Activated naive CD4-positive, alpha-beta T cell treated with Interleukin-2 at 50 U/mL for 16 hours (primary cell): ENCODE measurements around the gene PJA1.

ENCODE experiments used
- DNase-seq: peaks from one replicate; pipeline ENCODE4 v3.0.0-alpha.2; 2020

PJA1 gene

DNA sequence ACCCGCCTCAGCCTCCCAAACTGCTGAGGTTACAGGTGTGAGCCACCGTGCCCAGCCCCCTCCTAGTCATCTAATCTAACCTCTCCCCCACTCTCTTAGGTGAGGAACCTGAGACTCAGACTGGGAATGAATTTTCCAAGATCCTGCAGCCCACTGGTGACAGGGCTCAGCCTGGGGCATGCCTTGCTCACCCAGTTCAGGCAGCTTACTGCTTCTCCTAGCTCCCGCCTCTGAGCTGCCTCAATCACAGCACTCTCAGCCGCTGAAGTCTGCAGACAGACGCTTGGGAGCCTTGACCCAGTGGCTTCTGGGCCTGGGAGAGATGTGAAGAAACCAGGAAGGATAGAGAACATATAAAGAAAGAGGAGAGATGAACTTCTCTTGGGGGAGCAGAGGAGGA lies 24.4 kb downstream of the PJA1 start:
- no peak for DNase-seq

DNA sequence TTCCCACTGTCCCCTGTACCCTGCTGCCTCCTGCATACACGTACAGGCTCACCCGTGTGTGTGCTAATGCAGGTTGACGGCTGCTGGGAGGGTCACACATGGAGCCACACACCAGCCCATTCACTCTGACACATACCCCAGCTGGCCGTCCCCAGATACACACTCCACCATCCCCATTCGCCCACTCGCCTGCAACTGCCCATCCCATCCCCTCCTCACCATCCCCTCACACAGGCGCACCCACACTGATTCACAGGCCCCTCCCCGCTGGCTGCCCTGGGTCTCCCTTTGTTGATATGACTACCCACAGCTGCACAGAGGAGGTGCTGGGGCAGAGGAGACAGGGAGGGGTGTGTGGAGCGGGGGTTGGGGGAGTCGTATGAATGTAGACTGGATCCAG lies 25.7 kb downstream of the PJA1 start:
- no peak for DNase-seq

DNA sequence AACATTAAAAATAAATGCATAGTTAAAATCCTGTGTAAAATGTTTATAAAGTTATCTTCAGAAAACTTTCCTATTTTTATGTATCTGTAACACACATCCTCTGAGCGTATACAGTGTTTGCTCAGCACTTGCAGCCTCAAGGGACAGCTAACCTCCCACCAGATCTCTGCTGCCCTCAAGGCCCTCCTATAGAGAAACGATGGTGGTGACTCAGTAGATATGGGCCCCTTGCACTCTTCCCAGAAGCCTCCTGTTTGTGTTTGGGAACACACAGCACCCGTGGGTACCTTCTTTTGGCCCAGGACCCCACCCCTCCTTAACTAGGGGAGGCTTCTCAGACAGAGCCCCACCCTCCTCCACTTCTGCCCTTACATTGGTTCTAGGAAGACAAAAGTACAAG lies 26.7 kb downstream of the PJA1 start:
- DNase-seq, result no peak

DNA sequence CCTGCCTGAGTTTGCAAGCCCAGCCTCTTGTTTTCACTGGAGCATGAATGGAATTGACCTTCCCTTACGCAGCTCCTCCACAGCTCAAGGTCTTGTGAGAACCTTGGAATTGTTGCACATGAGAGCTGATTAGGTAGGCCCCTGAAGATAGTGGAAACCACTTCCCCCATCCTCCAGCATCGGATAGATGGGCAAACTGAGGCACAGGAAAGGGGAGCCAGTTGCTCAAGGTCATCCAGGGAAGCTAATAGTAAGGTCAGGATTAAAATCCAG lies 27.2 kb downstream of the PJA1 start:
- no peak for DNase-seq

DNA sequence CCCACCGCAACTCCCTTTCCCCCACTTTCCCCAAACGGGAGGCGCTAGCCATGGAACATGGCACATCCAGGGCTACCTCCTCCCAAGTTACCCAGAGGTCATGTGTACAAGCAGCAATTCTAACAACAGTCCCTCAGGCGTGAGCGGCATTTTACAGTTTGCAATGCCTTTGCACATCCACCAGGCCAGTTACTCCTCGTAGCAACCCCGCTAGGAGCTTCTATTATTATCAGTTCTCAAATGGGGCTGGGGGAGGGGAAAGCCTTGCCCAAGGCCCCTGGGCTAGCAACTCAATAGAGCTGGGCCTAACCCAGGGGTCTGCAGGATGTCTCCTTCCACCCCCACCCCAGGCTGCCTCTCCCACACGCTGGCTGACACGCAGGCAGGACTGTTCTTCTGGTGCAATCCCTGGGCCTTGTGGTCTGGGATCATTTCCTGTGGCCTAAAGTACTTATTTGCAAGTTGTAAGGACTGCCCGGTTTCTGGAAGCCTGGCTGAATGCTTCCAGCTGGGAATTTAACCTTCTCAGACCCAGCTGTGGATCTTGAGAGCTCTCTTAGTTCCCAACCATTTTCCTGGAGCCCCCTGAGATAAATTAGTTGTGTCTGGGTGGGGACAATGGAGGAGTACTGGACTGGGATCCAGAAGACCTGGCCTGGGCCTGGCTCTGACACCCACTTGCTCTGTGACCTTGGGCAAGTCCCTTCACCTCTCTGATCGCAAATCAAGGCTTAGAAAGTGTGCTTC lies 27.7 kb downstream of the PJA1 start:
- no peak for DNase-seq

DNA sequence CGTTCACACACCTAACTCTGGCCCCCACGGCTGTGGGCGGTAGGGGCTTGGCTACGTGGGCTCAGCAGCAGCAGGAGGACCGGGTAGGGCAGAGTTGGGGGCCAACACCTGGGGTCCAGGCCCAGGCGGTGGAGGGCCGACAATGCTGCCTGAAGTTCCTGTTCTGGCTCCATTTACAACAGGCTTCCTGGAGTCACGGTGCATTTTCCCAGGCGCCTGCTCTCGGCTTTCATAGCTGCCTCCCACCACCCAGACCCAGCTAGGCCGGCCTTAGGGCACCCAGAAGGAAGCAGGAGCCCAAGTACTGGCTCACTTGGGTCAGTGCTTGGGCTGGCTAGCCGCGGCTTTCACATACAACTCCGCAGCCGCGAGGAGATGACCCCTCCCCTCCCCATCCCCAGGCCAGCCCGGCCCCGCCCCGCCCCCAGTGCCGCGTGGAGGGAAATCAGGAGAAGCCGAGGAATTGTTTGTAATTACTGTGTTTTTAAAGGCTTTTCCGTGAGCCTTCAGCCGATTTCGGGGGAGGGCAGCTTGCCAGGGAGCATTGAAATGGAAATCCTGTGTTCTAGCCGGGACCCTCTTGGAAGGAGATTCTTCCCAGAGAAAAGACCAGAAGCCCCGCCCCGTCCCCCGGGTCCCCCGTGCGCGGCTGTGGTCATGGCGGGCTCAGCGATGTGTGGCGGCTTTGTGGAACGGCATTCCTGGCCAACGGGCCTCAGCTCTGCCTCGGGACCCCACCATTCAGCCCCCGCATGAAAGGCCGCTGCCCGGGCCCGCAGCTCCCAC lies 28.5 kb downstream of the PJA1 start:
- DNase-seq, result no peak

DNA sequence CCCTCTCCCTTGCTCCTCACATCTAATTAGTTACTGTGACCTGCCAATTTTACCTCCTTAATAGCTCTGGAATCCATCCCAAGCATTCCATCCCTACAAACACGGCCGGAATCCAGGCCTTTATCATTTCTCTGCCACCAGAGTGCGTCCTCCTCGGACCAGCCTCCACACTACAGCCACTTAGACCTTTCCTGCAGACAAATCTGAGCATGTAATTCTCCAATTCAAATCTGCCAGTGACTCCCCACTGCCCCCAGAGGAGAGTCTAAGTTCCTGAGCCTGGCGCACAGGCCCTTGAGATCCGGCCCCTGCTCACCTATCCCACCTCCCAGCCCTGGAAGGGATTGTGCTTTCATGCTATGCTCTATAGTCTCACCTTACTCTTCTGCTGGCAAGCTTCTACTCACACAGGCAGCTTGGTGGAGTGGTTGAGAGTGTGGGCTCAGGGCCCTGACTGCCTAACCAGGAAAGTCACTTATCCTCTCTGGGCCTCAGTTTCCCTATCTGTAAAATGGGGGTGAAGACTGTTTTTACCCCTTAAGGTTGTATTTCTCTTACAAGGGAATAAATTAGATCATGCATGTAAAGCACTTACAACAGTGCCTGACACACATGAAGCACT lies 31.2 kb downstream of the PJA1 start:
- no peak for DNase-seq

DNA sequence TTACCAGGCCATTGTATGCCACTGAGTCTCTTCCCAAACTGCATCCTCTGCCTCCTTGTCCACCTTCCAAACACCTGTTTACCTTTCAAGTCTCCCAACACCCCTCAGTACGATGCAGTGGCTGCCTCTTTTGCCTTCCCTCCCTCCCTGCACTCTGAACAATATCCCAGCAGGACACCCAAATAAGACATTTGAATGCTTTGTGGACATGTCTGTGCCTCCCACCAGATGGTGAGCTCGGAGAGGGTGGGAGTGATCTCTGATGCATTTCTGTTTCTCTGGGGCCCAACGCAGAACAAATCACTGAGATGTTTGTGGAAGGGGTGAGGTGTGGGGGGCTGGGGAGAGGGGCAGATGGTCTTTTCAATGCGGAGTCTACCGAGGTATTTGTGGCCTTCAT lies 33.4 kb downstream of the PJA1 start:
- DNase-seq, result no peak

DNA sequence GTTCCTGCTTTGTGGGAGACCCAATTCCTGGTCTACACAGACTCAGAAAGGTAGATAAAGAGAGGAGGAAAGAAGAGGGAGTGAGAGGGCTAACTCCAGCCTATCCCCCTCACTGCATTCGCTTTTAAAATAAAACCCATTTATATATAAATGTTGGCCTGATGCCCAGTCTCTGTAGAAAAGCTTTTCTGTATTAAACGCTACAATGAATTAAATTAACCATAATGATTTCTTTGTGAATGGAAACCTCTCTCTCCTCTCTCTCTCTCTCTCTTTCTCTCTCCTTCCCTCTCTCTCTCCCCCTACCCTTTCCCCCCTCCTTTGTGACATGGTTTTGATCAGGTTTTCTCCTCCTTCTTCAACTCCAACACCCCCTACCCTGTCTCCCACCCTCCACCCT lies 34.8 kb downstream of the PJA1 start:
- no peak for DNase-seq

DNA sequence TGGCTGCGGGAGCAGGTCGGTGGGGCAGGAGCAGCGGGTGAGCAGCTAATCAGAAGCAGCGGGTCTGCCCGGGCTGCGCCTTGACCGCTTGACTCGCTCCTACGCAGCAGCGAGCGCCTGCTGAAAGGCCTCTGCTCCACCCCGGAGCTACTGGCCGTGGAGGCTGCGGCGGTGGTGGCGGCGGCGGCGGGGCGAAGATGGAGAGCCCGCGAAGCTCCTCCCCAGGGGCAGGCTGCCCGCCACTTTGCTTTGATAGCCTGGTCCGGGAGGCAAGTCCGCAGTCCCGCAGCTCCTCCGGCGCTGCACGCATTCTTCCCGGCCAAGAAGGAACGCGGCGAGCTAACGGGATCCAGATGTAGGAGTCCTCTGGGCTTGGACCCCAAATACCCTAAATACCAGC lies 36.7 kb downstream of the PJA1 start:
- DNase-seq, result no peak

DNA sequence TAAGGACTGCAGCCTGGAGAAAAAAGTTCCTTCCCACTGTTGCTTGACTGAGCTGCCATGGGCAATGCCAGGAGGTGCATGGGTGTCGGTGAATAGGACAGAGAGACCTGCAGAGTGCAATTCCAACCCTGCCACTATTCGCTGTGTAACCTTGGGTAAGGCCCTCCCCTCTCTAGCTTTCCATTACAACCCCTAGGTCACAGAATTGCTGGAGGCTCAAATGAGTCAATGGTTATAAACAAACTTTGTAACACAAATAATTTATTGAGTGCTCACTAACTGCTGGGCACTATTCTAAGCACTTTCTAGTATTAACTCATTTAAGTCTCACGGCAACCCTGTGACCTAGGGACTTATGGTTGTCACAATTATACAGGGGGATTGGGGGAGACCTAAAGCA lies 37.8 kb downstream of the PJA1 start:
- no peak for DNase-seq

DNA sequence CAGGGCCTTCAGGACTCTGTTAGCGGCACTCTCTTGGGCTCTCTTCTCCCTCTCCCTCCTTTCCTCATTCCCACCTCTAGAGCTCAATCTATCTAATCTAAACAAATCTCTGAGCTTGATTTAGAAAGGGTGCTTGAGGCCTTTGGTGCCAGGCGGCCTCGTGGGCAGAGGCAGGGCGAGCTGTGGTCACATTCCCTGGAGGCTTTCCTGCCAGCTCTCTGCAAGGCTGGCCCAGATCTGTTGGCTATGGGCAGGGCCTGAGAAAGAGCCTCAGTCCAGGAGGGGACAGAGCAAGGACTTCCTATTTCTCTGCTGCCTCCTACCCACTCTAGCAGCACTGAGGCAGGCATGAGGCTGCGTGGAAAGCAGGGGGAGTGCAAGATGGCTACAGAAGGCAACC lies 38.6 kb downstream of the PJA1 start:
- DNase-seq, result no peak

DNA sequence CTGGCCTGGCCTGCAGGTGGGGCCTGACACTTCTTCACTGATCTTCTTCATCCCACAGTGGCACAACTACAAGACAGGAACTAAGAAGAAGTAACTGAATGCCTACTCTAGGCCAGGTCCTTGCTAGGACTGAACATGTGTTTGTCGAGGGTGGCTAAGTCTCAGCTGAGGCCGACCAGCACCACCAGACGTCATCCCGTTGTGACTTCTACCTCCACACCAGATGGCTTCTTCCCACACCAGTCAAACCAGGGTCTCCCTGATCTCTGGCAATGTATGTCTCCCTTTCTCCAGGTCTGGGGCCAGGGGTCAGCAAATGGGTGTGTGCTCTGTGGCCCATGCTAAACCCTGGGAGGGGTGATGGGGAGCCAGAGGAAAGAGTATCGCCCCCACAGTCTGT lies 40.2 kb downstream of the PJA1 start:
- DNase-seq, result no peak

DNA sequence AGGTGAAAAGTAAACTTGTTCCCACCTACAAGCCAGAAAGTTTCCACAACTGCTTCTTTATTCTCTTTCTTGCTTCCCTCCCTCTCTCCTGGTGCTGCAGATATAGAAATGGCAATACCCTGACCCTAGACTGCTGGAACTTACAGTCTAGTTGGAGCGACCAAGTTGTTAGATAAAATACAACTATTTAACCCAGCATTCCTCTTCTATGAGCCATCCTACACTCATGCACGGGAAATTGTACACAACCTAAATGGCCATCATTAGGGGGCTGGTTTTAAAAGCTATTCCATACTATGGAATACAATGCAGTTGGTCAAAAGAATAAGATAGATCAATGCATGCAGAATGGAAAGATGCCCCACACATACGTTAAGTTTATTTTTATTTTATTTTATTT lies 41.1 kb downstream of the PJA1 start:
- no peak for DNase-seq

DNA sequence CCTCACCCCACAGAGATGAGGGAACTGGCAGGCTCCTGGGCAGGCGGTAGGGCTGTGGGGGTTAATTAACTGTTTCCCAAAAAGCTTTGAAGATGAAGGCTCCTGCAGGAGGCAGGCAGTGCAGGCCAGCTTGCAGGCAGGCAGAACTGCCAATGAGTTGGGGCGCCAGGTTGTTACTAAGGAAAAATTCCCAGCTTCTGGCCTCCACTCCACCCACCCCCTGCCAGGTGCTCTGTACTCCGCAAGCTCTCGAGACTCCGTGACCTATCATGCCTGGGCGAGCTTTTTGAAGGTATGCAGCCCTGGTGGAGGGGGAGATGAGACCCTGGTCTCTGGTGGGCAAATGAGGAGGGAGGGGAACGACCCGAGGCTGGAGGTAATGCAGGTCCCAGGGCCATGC lies 41.8 kb downstream of the PJA1 start:
- DNase-seq, result no peak

DNA sequence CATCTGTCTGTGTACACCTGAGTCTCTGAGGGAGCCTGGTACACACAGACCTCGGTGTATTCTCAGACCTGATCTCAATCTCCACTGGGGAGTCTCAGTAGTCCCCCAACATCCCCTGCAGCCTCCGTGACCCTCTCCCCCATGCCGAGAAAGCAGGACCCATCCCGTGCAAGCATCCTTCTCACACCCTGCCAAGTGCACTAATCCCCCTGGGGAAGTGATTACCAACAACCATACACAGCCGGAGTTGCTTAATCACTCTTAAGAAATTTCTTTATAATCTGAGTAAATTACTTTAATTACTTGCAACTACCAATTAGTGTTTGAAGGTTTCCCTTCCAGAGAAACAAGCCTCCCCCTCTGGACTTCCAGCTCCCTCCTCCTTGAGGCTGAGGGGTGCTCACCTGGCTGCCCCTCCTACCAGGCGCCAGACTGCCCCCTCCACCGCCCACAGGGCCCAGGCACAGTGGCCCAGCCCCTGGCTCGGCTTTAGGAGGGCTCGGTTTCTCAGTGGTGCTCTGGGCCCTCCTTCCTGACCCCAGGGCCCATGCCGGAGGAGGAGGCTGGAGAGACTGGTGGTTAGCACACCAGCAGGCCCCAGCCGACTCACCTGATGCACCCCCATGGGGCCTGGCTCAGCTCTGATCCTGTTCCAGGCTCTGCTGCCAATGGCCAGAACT lies 43.8 kb downstream of the PJA1 start:
- DNase-seq, result no peak

DNA sequence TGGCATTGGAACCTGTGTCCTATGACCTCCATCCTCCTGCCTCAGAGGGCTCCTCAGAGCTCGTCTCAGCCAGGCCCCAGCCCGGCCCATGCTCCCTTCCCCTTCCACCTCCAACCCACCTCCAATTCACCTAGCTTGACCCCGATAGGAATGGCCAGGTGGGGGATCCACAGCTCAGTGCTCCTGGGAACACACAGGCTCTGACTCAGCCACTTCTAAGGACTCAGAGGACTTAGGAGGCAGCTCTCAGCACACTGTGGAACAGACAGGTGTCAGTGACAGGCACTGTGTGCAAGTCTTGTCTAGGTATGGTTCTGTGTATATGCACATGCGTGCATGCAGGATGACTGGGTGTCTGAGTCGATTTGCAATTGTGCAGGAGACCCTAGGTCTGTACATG lies 44.8 kb downstream of the PJA1 start:
- DNase-seq, result no peak

DNA sequence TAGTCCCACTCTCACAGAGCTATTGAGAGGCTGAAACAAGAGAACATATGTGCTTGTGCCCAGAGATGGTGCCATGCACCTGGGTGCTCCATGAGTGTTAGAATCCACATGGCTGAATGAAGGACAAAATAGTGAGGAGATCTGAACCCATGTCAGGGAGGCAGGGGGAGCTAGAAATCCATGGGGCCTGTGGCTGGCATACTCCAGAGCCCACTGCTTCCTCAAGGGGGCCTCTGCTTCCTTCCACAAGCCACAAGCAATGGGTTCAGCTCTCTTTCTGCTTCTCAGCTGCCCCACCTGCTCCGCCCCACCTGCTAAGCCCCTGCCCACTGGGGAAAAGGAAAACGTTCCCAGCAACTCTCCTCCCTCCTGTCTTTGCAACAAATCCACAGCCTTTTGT lies 46.1 kb downstream of the PJA1 start:
- no peak for DNase-seq

DNA sequence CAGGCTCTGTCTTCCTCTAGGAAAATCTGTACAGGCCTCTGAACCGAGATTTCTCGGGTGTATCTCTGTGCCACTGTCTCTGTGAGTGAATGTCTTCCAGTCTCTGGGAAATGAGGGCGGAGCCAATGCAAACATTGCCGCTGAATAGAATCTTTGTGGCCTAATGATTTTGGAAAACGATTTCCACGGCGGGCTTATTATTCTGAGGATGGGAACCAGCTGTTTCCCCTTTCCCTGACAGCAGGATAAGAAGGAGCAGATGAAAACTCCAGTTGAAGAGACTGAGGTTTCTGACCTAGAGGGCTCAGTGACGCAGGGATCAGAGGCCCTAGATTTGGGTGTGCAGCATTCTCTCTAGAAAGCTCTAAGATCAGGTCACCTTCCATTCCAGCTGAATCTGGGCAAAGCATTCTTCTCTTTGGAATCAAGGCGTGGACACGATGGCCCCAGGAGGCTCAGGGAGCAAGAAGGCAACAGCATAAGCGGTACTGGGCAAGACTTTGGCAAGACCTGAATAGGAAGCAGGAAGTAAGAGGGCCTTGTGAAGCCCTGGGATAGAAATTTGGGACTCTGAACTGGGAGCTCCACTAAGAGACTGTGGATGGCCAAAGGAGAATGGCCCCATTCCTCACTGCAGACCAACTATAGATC lies 47.3 kb downstream of the PJA1 start:
- DNase-seq, result no peak

DNA sequence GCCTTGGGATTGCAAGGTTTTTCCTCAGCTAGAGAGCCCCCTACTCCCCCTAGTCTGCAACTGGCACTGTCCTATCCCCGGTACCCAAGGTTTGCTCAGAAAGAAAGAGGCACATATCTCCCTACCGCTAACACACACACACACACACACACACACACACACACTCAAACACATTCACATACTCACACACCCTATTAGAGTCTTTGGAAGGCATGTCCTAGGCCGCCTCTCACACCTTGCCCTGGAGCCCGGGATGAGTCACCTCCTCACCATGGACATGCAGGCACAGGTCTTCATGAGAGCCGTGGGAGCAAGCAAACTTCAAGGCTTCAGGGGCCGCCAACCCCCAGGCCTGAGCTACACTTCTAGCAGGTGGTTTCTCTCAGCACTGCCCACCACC lies 49.2 kb downstream of the PJA1 start:
- DNase-seq, result no peak

DNA sequence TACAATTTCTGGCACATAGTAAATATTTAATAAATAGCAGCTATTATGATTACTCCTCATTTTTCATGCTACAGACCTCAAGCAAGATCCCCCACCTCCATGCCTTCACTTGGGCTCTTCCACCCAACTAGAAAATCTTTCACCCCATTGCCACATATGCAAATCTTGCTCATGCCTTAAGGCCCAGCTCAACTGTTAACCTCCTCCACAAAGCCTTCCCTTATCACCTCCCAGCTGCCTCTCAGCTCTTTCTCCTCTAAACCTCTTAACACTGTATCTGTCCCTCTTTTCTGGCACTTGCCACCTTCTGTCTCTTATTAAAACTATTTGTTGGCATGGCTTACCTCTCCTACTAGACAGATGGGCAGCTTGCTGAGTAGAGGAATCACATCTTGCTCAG lies 51.5 kb downstream of the PJA1 start:
- DNase-seq, result no peak
